Measurements from ENCODE around the gene METTL24.
"Not testable (repeated sequence)": the region's sequence is repeated elsewhere in the genome, so short reads cannot be mapped to it uniquely, and the experiment has no call there.

Gene METTL24

GRCh38 chr6:110246900-110247546, 111.1 kb downstream of the METTL24 start:
- no peak for DNase-seq

GRCh38 chr6:110246378-110246777, 111.8 kb downstream of the METTL24 start:
- DNase-seq = no peak

- DNase-seq = not testable (repeated sequence)
Measured at GRCh38 chr6:110244621-110245020, 113.5 kb downstream of the METTL24 start.

GRCh38 chr6:110239526-110240274, 118.4 kb downstream of the METTL24 start:
- no peak for DNase-seq

- not testable (repeated sequence) for DNase-seq
Measured at GRCh38 chr6:110236007-110236406, 122.1 kb downstream of the METTL24 start.

GRCh38 chr6:110233770-110234374, 124.3 kb downstream of the METTL24 start:
- no peak for DNase-seq

GRCh38 chr6:110232450-110232849, 125.7 kb downstream of the METTL24 start:
- no peak for DNase-seq

GRCh38 chr6:110226261-110226660, 131.9 kb downstream of the METTL24 start:
- no peak for DNase-seq

GRCh38 chr6:110221738-110222137, 136.4 kb downstream of the METTL24 start:
- no peak for DNase-seq

GRCh38 chr6:110217266-110217665, 140.9 kb downstream of the METTL24 start:
- DNase-seq = no peak

GRCh38 chr6:110216140-110216539, 142.0 kb downstream of the METTL24 start:
- DNase-seq = no peak

- no peak for DNase-seq
Measured at GRCh38 chr6:110214338-110214737, 143.8 kb downstream of the METTL24 start.

GRCh38 chr6:110211753-110212152, 146.4 kb downstream of the METTL24 start:
- no peak for DNase-seq

- no peak for DNase-seq
Measured at GRCh38 chr6:110207652-110208051, 150.5 kb downstream of the METTL24 start.

GRCh38 chr6:110201151-110201884, 156.8 kb downstream of the METTL24 start:
- DNase-seq = no peak

GRCh38 chr6:110198561-110198960, 159.6 kb downstream of the METTL24 start:
- no peak for DNase-seq

GRCh38 chr6:110196874-110197273, 161.3 kb downstream of the METTL24 start:
- no peak for DNase-seq

- no peak for DNase-seq
Measured at GRCh38 chr6:110195639-110196038, 162.5 kb downstream of the METTL24 start.

Data from NCI-H1048 (cell line).